GM18868 (cell line): Measurements from ENCODE around the gene ELF2.
"Not testable (repeated sequence)": the region's sequence is repeated elsewhere in the genome, so short reads cannot be mapped to it uniquely, and the experiment has no call there.

Source experiments
- ATAC-seq: cut with Tn5 transposase; IDR thresholded peaks from one replicate; pipeline ENCODE4 v1.9.1; 2021; ENCODE audit warnings: mild to moderate bottlenecking, moderate library complexity; ENCODE audit not compliant: unreplicated experiment

Gene ELF2

GRCh38 chr4:139177049-139177868, at the start of gene ELF2:
Gene ELF2 (minus strand): TSS chr4:139177218. CDS start chr4:139137701, 39,517 bp downstream.
- ATAC-seq = peak; percentile 40

GRCh38 chr4:139223682-139224317, 46.8 kb upstream of the ELF2 start:
- peak; percentile 58 for ATAC-seq

- no peak for ATAC-seq
Measured at GRCh38 chr4:139222215-139222614, 45.2 kb upstream of the ELF2 start.

GRCh38 chr4:139221687-139222086, 44.7 kb upstream of the ELF2 start:
- no peak for ATAC-seq

- no peak for ATAC-seq
Measured at GRCh38 chr4:139219450-139220055, 42.5 kb upstream of the ELF2 start.

- peak; percentile 99 for ATAC-seq
Measured at GRCh38 chr4:139214039-139214534, 37.1 kb upstream of the ELF2 start.

- not testable (repeated sequence) for ATAC-seq
Measured at GRCh38 chr4:139213633-139214032, 36.6 kb upstream of the ELF2 start.

- ATAC-seq = no peak
Measured at GRCh38 chr4:139212900-139213299, 35.9 kb upstream of the ELF2 start.

GRCh38 chr4:139210486-139210885, 33.5 kb upstream of the ELF2 start:
- ATAC-seq = no peak

- ATAC-seq = no peak
Measured at GRCh38 chr4:139209470-139210063, 32.5 kb upstream of the ELF2 start.

- ATAC-seq = no peak
Measured at GRCh38 chr4:139208404-139208945, 31.5 kb upstream of the ELF2 start.

GRCh38 chr4:139207873-139208403, 30.9 kb upstream of the ELF2 start:
- no peak for ATAC-seq

- ATAC-seq = peak; percentile 73
Measured at GRCh38 chr4:139207247-139207646, 30.2 kb upstream of the ELF2 start.

GRCh38 chr4:139202991-139203390, 26.0 kb upstream of the ELF2 start:
- no peak for ATAC-seq

- ATAC-seq = no peak
Measured at GRCh38 chr4:139200506-139200905, 23.5 kb upstream of the ELF2 start.

- no peak for ATAC-seq
Measured at GRCh38 chr4:139200102-139200501, 23.1 kb upstream of the ELF2 start.

GRCh38 chr4:139197214-139197613, 20.2 kb upstream of the ELF2 start:
- not testable (repeated sequence) for ATAC-seq

GRCh38 chr4:139196462-139196861, 19.4 kb upstream of the ELF2 start:
- no peak for ATAC-seq

- ATAC-seq = no peak
Measured at GRCh38 chr4:139191373-139191772, 14.4 kb upstream of the ELF2 start.

GRCh38 chr4:139189972-139190371, 13.0 kb upstream of the ELF2 start:
- ATAC-seq = no peak

- ATAC-seq = no peak
Measured at GRCh38 chr4:139189417-139189749, 12.4 kb upstream of the ELF2 start.
